ENCODE data around the gene NRG2.

Gene NRG2

DNA sequence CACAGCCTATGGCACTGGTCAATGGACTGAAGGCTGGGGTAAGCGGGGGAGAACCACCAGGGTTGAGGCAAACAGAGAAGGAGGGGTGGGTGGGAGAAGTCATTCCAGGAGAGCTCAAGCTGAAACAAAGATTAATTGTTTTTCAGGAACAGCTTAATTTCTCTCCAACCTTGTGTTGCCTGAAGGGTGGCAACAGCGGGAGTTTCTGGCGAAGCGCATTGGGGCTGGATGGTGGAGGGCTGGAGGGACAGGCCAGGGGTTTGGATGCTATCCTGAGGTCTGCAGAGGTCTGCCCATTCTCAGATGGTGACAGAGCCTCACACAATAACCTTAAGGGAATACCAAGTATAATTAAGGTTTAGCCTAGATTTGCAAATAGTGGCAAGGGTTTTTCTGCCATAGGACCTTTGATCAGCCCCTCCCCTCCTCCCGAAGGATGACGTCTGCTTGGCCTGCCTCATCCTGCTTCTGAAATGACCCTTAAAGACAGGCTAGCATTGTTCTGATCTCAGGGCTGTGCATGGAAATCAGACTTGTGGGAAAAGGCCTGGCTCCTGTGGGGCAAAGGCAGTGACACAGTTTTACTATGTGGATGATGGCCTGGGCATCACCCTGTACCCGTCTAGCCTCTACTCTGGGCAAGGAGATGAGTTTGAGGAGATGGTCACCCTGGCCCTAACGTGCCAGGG, 214.7 kb downstream of the NRG2 start:
- no peak for DNase-seq

- no peak for DNase-seq
Measured at GRCh38 chr5:139825690-139826089, 217.4 kb downstream of the NRG2 start.

DNA sequence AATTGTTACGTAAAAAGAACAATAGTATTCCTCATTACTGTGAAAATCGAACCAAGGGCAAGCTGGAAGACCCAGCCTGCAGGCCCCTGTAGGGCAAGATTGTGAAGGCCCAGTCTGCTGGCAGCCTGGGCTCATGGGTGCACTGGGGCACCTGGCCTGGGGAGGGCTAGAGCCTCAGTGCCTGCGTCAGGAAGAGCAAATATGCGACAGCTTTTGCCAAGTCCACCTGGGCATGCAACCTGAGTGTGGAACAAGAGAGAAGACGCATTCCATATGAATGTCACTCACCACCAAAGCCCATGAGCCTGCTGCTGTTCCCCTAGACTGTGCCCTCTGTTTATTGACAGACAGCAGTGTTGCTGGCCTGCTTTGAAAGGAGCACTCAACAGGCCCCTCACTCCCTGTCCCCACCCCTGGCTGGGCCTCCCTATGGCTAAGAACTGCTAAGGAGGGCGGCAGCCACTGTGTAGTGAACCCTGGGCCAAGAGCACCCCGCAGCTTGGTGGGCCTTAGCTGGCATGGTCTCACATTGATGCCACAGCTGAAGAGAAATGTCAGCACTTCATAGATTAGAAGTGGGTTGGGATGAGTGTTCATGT, 219.2 kb downstream of the NRG2 start:
- DNase-seq: no peak

DNA sequence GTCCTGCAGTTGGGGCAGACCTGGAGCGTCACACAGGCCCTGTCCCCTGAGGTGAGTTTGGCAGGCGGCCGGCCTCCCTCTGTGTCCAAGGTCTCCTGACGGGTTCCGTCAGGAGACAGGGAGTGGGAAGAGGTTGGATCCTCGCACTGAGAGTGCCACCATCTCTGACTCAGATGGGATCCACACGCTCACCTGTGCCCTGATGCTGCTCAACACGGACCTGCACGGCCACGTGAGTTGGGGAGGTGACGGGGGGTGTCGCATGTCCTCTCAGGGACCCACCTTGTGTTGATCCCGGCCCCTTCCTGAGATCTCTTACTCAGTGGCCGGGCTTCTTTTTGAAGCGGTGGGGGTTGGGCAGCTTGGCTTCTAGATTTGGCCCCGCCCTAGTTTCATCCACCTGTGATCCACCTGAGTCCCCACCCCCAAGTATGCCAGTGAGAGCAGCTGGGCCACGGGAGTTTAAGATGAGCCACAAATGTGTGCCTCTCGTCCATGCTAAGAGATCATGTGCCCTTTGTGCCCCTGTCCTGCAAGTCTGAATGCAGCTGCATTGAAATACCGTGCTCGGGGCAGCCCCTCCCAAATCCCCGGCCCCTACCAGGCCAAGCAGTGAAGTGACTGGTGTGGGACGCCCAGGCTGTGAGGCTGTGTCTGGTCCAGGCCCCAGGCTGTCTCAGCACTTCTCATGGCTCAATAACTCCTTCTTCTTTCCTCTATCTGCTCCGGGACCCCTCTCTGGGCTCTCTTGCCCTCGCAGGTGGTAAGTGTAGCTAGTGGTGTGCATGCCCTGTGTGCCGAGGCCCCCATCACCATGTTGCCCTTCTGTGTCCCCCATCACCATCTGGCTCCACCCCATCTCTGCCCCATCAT, 220.3 kb downstream of the NRG2 start:
- no peak for DNase-seq

DNA sequence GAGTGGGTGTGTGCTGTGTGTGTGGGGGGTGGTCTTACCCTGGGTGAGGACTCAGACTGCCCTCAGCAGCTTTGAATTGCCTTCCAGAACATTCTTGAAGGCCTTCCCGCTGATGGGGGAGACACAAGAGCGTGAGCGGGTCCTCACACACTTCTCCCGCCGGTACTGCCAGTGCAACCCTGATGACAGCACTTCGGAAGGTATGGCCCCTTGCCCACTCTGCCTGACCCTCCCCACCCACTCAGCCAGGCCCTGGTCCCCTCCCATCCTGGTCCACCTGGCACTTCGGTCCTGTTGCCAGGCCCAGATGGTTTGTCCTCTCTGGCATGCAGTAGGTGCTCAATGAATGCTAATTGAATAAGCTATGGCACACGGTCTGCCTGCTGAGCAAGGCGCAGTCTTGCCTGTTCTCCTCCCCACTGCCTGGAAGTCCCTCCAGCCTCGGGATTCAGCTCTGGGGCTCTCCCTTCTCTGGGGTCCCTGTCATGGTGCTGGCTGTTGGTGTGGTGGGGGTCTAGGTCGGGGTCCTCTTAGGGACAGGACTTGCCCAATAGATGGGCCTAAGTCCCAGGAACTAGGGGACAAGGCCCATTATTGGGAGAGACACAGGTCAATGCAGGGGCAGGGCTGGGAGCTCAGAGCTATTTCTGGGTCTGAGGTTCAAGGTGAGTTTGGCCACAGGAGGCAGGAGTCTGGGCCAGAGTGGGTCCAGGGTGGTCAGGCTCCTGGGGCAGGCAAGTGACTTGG, 221.1 kb downstream of the NRG2 start:
- DNase-seq: no peak

DNA sequence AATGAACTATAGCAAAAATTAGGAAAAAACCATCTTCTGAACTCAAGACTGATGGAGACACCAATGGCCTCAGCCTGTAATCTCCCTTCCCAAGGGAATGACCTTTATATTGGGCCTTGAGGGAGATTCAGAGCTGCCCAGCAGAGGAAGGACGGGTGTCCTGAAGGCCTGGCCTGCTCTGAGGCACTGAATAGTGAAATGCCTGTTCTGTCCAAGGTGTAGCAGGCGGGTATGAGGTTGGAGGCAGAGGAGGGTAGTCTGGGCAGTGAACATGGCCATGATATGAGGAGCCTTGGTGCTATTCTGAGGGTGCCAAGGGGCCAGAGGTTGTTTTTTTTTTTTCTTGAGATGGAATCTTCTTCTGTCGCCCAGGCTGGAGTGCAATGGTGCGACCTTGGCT, 222.5 kb downstream of the NRG2 start:
- DNase-seq: no peak

- no peak for DNase-seq
Measured at GRCh38 chr5:139820130-139820529, 223.0 kb downstream of the NRG2 start.

DNA sequence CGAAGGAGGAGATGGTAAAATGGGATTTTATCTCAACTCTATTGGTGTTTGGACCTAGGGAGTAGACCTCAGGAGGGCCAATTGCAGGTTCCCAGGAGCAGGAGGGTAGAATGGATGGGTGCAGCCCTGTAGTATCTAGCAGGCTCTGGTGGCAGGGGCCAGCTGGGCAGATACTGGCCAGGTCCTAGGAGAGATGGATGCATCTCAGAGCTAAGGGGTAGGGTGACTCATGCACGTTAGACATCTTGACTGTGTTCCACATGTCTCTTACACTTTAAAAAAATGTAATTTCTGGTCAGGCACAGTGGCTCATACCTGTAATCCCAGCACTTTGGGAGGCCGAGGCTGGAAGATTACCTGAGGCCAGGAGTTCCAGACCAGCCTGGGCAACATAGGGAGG, 225.1 kb downstream of the NRG2 start:
- no peak for DNase-seq

GRCh38 chr5:139817362-139817761, 225.7 kb downstream of the NRG2 start:
- DNase-seq: no peak

DNA sequence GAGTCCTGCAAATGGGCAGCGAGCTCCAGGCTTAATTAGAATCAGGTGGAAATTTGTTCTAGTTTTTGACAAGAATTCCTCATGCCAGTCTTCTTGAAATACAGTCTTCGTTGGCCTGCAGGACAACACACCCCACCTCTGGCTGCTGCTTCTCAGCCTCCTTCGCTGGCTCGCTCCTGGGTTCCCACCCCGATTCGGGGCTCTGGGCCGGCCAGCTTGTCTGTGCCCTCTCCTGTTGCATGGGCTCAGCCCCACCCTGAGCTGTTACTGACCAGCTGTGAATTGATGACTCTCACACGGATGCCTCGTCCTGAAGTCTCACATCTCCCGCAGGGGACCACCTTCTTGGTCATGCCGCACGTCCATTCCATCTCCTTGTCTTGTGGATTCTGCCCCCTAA, 226.5 kb downstream of the NRG2 start:
- DNase-seq: no peak

DNA sequence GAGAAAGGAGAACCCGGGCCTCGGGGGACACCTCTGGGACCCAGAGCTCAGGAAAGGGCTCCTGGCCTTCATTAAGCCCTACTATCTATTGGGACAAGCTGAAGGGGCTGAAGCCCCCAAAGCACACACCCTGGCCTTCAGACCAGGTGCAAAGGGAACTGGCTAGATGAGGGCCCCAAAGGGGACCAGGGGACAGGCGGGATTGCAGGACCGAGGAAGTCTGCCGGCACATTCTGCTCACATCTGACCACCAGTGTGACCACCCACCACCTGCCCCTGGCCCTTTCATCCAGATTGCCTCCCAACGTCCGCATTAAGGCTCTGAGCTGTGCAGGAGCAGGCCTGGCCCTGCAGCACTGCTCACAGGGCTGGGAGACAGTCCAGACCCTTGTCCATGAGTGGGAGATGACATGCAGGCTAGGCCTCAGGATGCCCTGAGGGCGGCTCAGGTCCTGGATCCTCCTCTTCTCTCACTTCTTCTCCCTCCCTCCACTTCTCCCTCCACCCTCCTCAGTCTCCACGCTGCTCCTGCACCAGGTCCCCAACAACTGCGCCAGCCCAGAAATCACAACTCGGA, 228.3 kb downstream of the NRG2 start:
- DNase-seq: no peak

GRCh38 chr5:139814191-139814601, 228.9 kb downstream of the NRG2 start:
- no peak for DNase-seq

DNA sequence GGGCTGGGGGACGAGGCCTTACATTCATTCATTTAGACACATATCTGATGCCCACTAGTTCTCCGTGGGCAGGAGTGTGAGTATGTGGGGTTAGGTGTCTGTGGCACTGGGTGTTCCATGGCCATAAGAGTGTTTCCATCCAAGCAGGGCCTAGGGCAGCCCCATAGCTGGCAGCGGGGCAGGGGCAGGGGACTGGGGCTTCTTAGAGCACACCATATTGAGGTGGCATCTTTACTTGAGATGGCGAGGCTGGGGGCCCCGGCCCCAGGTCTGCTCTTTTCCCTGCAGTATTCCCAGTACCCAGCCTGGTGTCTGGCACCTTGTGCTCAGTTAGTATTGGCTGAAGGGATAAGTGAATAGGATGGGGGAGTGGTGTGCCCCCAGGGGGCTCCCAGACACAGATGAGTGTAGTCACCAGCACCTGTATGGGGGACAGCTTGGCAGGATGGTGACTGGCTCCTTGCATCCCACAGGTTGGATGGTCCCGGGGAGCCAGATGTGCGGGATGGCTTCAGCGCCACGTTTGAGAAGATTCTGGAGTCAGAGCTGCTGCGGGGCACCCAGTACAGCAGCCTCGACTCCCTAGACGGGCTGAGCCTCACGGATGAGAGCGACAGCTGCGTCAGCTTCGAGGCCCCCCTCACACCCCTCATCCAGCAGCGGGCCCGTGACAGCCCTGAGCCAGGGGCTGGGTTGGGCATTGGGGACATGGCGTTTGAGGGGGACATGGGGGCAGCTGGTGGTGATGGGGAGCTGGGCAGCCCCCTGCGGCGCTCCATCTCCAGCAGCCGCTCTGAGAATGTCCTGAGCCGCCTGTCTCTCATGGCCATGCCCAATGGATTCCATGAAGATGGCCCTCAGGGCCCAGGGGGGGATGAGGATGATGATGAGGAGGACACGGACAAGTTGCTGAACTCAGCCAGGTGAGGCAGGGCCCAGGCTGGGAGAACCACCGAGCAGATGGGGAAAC, 230.0 kb downstream of the NRG2 start:
- DNase-seq: no peak

GRCh38 chr5:139812323-139812722, 230.8 kb downstream of the NRG2 start:
- no peak for DNase-seq

GRCh38 chr5:139811274-139811607, 231.9 kb downstream of the NRG2 start:
- no peak for DNase-seq

DNA sequence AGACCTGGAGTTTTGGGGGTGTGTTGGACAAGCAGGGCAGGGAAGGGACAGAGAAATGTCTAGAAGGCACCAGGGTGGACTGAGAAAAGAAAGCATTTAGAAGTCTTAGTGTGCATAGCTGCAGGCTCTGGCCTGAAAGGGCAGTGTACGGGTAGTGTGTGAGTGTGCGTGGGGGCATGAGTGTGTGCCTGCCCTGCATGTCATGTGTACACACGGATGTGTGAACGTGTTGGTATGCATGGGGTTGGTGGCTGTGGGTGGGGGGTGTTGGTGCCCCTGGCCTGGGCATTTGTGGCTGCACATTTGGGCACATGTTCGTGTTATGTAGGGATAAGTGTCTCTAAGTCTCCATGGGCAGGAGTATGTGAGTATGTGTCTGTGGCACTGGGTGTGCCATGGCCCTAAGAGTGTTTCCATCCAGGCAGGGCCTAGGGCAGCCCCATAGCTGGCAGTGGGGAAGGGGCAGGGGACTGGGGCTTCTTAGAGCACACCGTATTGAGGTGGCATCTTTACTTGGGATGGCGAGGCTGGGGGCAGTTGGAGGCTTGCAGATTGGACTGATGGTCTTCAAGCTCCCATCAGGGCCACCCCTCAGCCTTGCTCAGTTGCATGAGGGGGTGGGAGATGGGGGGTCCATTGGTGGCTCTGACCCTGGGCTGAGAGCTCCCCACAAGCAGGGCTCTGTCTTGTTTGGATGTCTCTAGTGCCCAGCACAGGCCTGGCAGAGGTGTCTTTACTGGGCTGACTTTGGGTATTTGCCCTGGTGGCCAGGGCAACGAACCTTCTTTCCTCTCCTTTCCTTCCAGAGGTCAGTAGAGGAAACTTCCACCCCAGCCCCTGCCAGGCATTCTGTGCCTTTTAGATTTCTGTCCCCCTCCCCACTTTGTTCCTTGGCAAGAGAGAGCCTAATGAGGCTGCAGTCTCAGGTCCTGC, 232.5 kb downstream of the NRG2 start:
- no peak for DNase-seq

GRCh38 chr5:139809331-139809810, 233.7 kb downstream of the NRG2 start:
- DNase-seq: no peak

DNA sequence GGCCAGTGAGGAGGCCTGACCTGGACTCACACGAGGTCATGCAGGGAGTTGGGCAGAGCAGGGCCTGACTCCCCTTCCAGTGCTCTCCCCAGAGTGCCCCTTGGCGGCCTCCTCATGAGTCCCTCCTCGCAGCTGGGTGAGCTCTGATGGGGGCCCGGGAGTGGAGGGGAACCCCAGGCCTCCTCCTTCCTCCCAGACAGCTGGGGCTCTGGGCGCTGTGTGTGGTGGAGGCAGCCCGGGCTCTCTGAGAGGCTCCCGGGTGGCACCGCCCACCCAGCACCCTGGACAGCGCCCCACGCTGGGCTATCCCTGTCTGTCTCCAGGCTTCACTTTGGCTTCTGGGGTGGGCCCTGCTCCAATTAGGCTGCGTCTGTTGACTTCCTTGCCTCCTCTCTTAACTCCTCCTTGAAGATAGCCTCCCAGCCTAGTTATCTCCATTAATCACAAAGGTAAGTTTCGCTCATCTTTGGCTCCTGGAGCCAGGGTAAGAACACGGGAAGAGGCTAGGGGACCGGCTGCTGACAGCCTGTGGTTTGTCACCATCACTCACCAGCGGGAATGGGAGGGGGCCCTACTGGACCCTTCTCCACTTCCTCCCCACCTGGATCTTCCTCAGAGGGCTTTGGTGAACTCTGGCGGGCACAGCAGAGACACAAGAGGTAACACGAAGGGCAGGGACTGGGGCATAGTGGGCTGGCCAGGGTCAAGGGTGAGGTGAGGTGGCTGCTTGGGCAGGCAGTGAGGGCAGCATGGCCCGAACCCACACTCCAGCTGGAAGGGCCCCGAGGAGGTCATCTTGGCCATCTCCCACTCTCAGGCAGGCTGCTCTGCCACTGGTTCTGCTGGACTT, 234.4 kb downstream of the NRG2 start:
- no peak for DNase-seq

DNA sequence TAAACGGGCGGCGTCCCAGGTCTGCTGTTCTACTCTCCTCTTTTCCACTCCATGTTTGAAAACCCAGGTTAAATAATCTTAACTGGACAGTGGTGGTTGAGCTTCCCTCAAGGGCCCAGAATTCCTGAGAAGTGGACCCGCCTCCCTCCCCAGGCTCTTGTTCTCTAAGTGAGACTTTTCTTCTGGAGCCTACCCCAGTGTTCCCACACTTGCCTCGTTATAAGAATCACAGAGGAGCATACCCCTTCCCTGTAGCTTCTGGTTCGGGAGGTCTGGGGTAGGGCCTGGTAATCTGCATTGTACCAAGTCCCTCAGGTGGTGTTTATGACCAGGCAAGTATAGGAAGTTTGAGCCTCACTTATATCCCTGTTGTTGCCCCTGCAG, 235.5 kb downstream of the NRG2 start:
- DNase-seq: no peak

Data from SIG-M5 (cell line).